Hematopoietic multipotent progenitor cell treated with erythropoietin and hydrocortisone succinate and interleukin-3 and kit ligand, for 17 days (in vitro differentiated cells): Measurements from ENCODE around the gene FHIT.
"Not testable (repeated sequence)": the region's sequence is repeated elsewhere in the genome, so short reads cannot be mapped to it uniquely, and the experiment has no call there.

ENCODE experiments used
- DNase-seq: peaks from one replicate; pipeline ENCODE4 v3.0.0-alpha.2; 2015; ENCODE audit warnings: low spot score

Gene FHIT

DNA sequence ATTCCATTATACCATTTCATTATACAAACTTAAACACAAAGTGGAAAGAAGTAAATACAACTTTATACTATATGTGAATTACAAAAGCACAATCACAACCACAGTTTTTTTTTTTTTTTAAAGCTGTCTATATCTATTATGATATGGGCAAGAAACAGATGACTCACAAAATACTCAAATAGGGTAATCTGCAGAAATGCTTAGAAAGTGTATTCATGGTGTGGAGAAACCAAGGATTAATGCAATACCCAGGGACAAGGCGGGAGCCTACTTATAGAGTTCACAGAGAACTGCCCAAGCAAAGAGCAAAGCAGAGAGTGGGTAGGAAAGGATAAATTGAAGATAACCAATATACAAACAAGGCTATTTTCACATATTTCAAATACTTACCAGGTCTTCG lies 332.0 kb downstream of the FHIT start:
- no peak for DNase-seq

DNA sequence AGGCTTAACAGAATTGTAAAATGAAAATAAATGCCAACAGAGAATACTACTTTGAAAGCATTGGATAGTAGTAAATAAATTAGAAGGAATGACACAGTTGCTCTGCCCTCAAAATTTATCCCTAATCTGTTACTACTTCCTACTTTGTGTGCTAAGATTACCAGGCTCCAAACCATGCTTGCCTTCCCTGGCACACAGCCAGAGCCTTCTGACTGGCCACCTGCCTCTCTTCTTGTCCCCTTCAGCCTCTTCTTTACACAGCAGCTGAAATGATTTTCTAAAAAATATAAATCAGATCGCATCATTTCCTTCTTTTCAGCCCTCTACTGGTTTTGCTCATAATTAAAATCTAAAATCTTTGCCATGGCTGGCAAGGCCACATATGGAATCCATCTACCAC lies 334.1 kb downstream of the FHIT start:
- no peak for DNase-seq

DNA sequence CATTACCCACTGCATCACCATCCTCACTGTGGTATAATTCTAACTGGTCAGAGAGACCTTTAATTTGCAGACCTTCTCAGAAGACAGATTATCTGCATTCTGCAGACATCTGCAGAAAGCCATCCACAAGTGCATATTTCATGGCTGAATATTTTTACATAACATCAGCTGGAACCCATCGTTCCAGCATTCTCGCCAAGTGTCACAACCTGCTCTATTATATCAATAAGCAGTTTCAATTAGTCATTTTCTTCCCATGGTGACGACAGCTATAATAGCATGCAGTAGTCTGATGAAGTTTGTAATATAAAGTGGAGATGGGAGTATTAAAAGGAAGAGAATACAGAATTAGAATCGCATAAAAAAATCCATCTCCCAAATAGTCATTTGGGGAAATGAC lies 334.7 kb downstream of the FHIT start:
- no peak for DNase-seq

DNA sequence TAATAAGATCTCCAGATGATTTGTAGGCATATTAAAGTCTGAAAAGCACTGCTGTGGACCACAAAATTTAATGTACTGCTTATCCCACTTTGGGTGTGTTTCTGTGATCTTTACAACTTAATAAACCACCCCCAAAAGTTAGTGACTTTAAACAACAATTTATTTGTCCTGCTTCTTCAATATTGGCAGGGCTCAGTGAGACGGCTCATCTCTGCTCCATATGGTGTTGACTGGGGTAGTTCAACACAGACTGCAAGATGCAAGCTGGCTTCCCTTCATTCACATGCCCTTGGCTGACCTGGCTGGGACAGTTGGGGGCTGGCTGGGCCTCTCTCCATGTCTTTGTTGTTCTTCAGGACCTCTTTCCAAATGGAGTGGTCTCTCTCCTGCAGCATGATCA lies 337.8 kb downstream of the FHIT start:
- DNase-seq, result no peak

DNA sequence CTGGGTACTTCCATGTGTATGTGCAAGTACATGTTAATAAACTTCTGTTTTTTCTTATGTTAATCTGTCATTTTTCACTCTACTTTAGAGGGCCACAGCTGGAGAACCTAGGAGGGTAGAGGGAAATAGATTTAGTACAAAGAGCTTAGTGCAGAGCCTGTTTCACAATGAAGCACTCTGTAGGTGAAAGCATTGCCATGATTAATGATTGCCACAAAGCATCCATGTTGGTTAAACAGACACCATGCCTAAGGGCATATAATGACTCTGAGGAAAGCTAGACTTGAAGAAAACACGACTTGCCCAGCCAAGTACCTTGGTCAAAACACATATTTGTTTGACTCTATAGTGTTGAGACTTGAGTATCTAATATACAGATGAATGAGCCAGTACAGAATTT lies 338.4 kb downstream of the FHIT start:
- no peak for DNase-seq

DNA sequence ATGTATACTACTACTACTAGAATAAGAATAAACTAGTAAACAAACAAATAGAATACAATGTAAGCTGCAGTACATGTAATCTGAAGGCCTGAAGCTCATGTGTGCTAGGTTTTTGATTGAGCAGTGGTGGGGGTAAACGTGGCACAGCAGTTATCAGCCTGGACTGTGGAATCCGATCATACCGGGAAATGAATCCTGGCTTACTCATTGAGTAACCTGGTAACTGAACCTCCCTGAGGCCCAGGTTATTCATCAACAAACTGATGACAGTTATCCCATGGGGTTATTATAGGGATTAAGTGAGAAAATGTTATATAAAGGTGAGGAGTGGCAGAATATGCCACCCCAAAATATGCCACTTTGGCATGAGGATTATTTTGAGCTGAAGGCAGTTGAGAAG lies 339.1 kb downstream of the FHIT start:
- no peak for DNase-seq

DNA sequence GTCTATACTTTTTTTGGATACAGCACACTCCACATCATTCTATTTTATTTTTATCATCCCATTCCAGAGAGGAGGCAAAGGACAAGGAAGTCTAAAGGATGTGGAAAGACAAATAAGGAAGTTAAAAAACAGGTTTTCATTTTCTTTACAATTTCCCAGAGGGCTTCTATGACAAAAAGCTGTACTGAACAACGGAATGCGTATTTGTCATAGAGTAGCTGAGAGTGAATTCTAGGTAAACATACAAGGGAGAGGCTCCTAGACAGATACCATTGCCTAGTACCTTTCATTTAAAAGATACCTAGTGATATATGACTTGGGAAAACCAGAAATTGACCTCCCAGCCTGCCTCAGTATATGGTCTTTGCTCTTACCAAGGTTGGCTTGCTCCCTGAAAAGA lies 341.7 kb downstream of the FHIT start:
- DNase-seq, result no peak

DNA sequence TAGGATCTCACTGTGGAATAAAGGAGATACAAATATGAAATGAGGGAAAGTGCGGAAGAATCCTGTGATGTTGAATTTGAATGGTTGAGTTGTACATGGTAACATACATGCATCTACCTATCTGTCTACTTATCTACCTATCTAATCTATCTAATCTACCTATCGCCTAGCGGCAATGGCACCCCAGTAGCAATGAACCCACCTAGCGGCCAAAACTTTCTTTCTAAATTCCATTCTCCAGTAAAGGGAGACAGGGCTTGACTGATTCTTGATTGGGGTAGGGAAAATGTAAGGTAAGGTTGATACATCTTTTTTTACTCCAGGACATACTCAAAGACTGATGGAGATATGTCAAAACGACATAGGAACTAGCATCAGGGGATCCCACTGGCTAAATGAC lies 345.0 kb downstream of the FHIT start:
- no peak for DNase-seq

DNA sequence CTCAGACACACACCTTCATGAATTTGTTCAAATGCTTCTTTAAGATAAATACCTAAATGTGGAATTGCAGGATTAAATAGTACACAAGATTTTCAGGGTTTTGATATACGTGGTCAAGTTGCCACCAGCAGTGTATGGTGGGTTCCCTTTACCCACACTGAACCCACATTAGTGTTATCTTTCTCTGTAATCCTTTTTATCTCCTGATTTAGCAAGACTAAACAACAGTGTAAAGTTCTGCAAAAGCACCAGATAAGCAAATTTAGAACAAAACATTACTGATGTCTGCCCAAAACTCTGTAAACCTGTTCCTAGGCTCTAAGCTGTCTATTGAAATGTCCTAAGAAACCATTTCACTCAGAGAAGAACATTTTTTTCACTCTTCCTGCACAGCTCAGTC lies 352.9 kb downstream of the FHIT start:
- no peak for DNase-seq

DNA sequence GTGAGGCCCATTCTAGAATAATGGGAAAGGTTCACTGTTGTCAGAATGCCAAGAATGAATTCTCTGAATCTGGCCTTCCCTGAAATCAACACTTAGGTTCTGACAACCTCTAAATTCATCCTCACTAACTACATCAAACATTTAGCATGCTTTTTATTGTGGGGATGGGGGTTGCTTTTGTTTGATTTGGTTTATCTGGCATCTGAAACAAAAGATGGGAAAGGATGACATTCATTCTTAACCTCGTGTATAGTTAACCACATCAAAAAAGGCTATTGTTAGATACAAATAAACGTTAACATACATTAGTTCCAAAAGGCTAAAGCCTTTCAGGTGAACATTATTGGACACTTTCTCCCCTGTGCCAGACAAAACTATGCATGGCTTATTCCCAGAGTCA lies 357.3 kb downstream of the FHIT start:
- DNase-seq, result no peak

DNA sequence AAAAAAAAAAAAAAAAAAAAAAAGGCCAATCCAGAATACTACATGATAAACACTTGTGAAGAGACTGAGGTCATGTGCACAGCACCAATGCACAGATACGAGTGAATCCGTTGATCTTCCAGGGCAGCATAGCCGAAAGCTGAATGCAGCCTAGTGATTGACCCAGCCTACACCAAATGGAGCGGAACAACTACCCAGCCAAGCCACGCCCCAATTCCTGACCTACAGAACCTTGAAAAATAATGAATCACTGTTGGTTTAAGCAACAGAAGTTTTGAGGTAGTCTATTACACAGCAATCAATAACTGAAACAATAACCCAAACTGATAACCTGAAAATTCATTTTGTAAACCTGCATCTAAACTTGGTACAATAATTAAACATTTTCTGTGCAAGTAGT lies 361.0 kb downstream of the FHIT start:
- DNase-seq, result no peak

DNA sequence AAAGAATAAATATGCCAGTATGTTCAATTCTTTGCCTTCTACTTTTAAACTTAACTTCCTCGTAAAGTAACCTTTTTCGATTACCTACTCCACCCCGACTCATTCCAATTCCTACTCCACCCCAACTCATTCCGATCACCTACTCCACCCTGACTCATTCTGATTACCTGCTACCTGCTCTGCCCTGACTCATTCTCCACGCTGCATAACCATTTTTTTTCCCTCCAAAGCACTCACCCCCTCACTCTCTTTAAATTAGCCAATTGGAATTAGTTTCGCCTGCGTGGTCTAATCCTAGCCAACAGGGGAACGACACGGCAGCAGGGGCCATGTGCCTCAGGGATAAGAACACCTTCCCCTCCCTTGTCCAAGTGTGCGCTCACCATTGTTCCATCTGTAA lies 362.3 kb downstream of the FHIT start:
- DNase-seq, result not testable (repeated sequence)

DNA sequence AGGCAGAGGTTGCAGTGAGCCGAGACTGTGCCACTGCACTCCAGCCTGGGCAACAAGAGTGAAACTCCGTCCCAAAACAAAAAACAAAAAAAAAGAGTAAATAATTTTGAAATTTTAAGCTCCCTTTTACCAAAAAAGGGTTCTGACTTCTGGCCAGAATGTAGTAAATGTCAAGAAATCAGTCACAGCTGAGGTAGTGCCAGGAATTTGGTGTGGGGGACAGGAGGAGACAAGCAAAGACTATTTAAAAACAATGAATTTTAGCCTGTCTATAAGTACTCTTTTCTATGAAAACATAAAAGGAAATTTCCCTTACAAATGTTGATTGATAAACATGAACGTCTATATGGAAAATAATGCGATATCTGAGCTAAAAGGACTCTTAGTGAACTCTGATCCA lies 363.7 kb downstream of the FHIT start:
- DNase-seq, result no peak

DNA sequence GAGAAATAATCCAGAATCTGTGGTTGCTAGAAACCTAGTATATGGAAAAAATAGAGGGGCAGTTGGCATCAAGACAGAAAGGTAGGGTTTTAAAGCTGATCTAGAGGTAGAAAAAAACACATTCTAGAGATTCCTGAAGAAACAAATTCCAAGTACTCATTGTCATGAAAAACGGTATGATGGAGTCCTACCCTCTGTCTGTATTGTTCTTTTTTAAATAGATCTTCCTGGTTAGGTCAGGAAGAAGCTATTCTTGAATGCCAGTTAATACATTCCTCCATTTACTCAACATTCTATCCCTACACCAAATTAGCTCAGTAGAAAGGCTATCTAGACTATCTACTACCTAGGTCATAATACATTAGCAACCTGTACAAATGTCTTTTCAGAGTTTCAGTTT lies 364.7 kb downstream of the FHIT start:
- DNase-seq, result no peak

DNA sequence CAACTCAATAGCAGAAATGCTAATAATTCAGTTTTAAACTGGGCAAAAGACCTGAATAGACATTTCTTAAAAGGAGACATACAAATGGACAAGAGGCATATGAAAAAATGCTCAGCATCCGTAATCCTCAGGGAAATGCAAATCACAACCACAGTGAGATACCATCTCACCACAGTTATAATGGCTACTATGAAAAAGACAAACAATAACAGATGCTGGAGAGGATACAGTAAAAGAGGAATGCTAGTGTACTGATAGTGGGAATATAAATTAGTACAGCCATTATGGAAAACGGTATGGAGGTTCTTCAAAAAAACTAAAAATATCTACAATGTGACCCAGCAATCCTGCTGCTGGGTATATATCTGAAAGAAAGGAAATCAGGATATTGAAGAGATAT lies 367.2 kb downstream of the FHIT start:
- no peak for DNase-seq

DNA sequence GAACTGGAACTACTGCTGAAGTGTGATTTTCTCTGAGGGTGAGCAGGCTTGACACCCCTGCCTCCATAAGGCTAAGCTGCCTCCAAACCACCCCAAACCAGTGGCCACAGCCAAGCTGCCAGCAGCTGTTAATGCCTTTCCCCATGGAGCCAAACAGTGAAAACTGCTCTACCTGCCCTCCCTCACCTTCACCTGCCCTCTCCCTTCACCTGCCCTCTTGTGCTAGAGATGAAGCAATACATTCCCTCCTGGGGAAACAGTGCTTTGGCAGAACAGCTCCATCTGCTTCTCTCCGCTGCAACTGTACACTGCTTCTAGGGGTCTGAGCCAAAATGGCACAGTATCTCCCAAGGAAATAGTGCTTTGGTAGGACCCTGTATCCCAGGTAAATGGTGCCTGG lies 374.1 kb downstream of the FHIT start:
- no peak for DNase-seq

DNA sequence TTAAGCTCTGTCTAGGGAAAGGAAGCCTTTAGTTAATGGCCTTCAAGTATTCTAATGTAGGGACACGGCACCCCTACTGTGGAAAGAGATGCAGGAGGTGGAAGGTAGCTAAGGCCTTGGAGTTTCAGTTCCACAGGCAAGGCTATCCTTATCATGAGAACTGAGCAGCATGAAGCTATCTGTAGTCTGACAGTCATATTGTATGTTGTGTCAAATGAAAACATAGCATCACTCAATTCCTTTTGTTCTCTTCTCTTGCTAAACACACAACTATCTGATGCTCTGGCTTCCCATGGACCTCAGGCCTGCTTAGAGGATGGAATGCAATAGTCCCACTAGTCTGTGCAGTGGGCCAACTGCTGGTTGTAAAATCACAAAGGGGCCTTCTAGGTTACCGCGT lies 380.9 kb downstream of the FHIT start:
- no peak for DNase-seq

DNA sequence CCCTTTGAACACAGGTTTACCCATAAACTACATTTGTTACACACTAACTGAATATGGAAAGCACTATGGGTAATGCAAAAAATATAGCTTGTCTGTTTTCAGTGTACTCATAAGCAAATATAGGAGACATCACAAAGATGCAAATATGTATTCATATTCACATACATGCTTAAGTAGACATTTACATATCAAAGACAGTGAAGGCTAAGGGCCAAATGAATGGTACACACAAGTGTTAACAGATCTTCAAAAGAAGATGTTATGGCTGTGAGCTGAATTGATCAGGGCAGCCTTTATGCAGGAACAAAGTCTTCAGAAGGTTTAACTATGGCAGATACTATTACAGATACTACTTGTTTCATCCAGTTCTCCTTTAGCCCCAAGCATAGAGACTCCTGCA lies 384.1 kb downstream of the FHIT start:
- no peak for DNase-seq

DNA sequence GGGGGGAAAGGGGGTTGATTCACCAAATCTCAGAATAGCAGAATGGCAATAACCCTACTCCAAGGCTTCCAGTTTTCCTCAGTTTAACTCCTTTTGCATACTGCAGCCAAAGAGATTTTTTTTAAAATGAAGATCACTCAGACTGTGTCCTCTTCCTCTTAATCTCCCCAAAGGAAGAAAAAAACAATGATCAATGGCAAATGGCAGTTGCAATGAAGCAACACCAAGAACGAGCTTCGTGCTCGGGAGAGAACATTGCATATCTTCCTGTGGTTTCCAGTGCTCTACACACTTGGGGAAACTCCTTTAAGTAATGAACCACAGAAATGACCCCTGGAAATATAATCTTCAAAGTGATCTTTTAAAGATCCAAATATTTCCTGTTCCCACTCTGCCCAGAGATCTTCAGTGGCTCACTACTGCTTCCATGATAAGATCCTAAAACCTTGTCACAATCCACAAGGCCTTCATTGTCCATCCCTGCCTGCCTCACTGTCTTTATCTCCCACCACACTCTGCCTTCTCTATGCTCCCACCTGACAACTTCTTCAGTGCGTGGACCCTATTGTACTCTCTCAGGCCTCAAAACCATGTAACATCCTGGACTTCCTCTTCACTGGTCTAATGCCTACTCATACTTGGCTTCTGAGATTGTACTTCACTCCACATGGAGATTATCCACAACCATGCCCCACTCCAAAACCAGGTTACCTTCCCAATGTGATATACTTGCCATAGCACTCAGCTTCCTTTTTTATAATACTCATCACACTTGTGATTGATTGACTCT lies 394.8 kb downstream of the FHIT start:
- no peak for DNase-seq

DNA sequence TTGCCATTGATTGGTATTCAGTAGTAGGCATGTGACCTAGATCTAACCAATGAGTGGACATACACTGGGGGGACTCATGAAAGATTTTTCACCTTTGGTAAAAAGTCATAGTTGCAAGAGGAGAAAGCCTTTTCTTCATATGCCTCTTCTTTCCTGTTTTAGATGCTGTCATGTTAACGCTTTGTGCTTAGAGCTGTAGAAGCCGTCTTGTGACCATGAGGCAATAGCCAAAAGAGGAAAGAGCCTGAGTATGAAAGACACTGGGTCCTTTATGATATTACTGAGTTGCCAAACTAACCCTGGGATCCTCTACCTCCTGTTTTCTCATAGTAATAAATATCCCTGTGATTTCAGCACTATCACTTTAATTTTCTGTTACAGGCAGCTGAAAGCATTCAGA lies 396.0 kb downstream of the FHIT start:
- DNase-seq, result no peak

DNA sequence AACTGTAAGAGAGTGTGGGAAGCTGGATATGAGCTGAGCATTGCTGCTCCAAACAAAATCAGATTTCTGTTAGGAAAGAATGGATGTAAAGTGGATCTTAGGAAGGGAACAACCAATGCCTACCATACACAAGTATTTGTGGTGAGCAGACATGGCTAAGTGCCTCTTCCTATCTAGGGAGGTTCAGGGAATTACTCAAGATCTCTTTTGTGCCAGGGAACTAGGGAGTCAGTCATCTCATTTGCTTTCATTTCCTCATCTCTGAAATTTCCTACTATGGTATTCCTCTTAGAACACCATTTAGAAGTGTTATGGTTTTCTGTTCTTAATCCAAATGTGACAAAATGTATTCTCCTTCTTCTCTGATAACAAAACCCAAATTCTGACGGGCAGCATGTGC lies 396.5 kb downstream of the FHIT start:
- no peak for DNase-seq

DNA sequence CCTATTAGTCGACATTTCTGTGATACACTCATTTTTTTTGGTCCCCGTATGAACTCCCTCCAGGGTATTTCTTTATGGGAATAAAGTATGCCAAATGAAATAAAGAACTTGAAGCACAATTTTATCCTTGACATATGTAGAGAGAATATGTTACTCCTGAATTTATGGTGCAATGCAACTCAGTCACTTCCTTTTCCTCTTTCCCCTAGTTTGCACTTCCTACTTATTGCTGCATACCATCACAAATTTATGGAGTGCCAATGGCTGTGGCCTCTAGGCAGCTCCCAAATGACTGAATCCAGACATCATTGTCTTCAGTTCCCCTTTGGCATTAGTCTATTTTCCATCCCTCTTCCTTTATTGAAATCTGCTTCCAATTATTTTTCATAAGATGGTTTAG lies 403.5 kb downstream of the FHIT start:
- DNase-seq, result no peak

DNA sequence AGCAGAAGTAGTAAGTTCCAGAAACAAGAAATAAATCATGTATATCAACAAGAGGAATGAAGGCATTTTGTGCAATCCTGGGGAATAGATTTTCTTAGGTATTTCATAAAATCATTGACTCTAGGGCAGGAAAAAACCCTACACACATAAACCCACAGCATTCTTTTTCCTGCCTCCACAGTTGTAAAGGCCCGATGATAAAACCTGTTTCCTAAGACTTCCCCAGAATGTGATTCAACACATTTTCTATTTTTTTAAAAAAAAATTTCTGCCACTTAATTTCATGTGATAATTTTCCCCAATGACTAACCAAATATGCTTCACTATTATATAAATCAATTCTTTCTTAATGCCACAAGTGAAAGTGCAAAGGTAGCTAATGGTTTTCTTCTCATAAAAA lies 407.0 kb downstream of the FHIT start:
- DNase-seq, result no peak

DNA sequence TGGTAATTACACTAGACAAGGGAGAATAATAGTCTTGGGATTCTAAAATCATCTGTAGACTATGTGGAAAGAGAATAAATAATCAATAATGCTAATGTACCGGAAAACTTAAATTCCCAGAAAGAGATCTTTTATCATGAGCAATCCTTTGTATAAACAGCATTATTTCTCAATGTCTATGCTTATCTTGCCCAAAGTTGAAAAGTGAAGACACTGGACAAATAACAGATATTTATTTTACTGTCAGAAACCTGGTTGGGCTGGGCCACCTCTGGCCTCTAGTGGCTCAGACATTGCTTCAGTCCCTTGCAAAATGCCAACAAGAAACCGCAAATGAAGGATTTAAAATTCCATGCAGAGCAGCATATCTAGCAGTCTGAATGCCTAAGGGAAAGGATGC lies 409.9 kb downstream of the FHIT start:
- DNase-seq, result no peak

DNA sequence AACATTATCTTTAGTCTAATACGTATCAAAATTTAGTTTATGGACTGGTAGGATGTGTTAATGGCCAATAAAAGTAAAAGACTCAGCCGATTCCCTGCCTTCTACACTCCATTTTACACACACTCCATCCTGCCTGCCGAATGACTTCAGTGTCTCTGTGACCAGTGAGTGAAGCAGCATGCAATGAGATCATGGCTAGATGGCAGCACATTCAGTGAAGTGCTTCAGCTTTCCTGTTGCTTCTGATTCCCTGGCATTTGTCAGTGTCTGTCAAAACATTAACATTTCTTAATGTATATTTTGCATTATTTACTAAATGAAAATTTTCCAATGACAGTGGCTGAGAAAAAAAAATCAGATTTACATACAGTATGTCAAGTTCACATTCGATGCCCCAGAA lies 412.0 kb downstream of the FHIT start:
- no peak for DNase-seq
